Fibroblast of lung (primary cell): ENCODE measurements around the gene CACNA1A. TPM values are rescaled to one million over a fixed set of nuclear protein-coding genes. Genes with fewer than 3 reads are reported as not detected.

Experiments used
- DNase-seq, 2 donors: peaks; one replicate each; pipeline versions ENCODE4 v3.0.0 to v3.0.0-alpha.2; 2010; ENCODE audit warnings: low read depth in 2 of 2
- H2AFZ ChIP-seq: 2 replicates; pipeline ENCODE4 v1.5.1; 2012; ENCODE audit warnings: low read length, control low read depth, inconsistent platforms
- H3K27ac ChIP-seq: 2 replicates; pipeline ENCODE4 v1.5.1; 2011; ENCODE audit warnings: low read length, control low read depth; ENCODE audit not compliant: insufficient read depth
- H3K27me3 ChIP-seq: 2 replicates; pipeline ENCODE4 v1.5.1; 2011; ENCODE audit warnings: mild to moderate bottlenecking, low read length; ENCODE audit not compliant: control insufficient read depth, insufficient read depth
- H3K36me3 ChIP-seq: 2 replicates; pipeline ENCODE4 v1.5.1; 2011; ENCODE audit warnings: low read length; ENCODE audit not compliant: control insufficient read depth, insufficient read depth
- H3K4me1 ChIP-seq: 2 replicates; pipeline ENCODE4 v1.5.1; 2011; ENCODE audit warnings: low read length; ENCODE audit not compliant: control insufficient read depth, insufficient read depth; ENCODE audit errors: extremely low read depth
- H3K4me2 ChIP-seq: 2 replicates; pipeline ENCODE4 v1.5.1; 2011; ENCODE audit warnings: low read length, control low read depth; ENCODE audit not compliant: insufficient read depth; ENCODE audit errors: extremely low read depth
- H3K4me3 ChIP-seq, 4 experiments: fragments of 200-600 bp in 1 of 4; sonication (generic) in 1 of 4; replicated peaks in 1 of 4; 2 replicates each; pipeline ENCODE4 v1.5.1; 2011 to 2016; ENCODE audit warnings: low read length in 4 of 4, low read depth in 3 of 4, mild to moderate bottlenecking in 3 of 4, control low read depth in 2 of 4, inconsistent platforms in 1 of 4, mixed read lengths in 1 of 4; ENCODE audit not compliant: insufficient read depth in 1 of 4; ENCODE audit errors: control extremely low read depth in 1 of 4
- H3K79me2 ChIP-seq: 2 replicates; pipeline ENCODE4 v1.5.1; 2012; ENCODE audit warnings: mild to moderate bottlenecking, low read length, inconsistent platforms; ENCODE audit not compliant: control insufficient read depth, insufficient read depth
- H3K9ac ChIP-seq: 2 replicates; pipeline ENCODE4 v1.5.1; 2011; ENCODE audit warnings: mild to moderate bottlenecking, low read length, control low read depth; ENCODE audit not compliant: insufficient read depth
- H3K9me3 ChIP-seq: 2 replicates; pipeline ENCODE4 v1.5.1; 2012; ENCODE audit warnings: low read depth, low read length; ENCODE audit not compliant: control insufficient read depth, insufficient read depth
- H4K20me1 ChIP-seq: 2 replicates; pipeline ENCODE4 v1.5.1; 2011; ENCODE audit warnings: low read length; ENCODE audit not compliant: control insufficient read depth, insufficient read depth; ENCODE audit errors: extremely low read depth
- CTCF ChIP-seq, 2 donors: IDR thresholded peaks in 1 of 2; conservative IDR thresholded peaks in 1 of 2; 1 replicate in 1 of 2; 2 replicates in 1 of 2; pipeline ENCODE4 v1.5.1; 2011 to 2012; ENCODE audit warnings: low read length in 2 of 2, control low read depth in 1 of 2, inconsistent platforms in 1 of 2, low read depth in 1 of 2, mild to moderate bottlenecking in 1 of 2
- EZH2 ChIP-seq: IDR thresholded peaks from 2 replicates; pipeline ENCODE4 v1.5.1; 2012; ENCODE audit warnings: low read length, control low read depth, mild to moderate bottlenecking; ENCODE audit errors: missing control alignments
- polyA plus RNA-seq, 2 donors: library from polyadenylated mRNA; depleted of rRNA in 1 of 2; stranded (reverse) in 1 of 2; unstranded in 1 of 2; fragments of >200 nt; gene quantifications; 2 replicates each; pipeline ENCODE4 v1.2.1, GENCODE V29; 2011 to 2012; ENCODE audit warnings: missing spikeins in 1 of 2
- total RNA-seq: library from RNA; depleted of rRNA; stranded (reverse); fragments of >200 nt; gene quantifications from 2 replicates; pipeline ENCODE4 v1.2.1, GENCODE V29; 2014

CACNA1A gene
- total and polyA plus RNA-seq, 2 donors (not counting 1 experiment from before 2014, with no cell fraction given) = 0.96 to 9.7 TPM

- no peaks in the 10 kb centered on the region for H3K9me3 ChIP-seq
- TF ChIP-seq CTCF (conservative IDR thresholded peaks at IDR 0.05 in 1 of 2, IDR thresholded peaks at IDR 0.05 in 1 of 2; ENCODE audit: low read depth in 1 of 2, low read length in 2 of 2) = no peak
- no peak for TF ChIP-seq EZH2
- H3K4me2 ChIP-seq = no peak overlapping the region
- H3K4me3 ChIP-seq = no peak overlapping the region
- H2AFZ ChIP-seq = no peak overlapping the region
- H3K27ac ChIP-seq = no peak overlapping the region
- no peak for DNase-seq
- no peak overlapping the region for H3K9ac ChIP-seq
- H4K20me1 ChIP-seq = no peaks in the 10 kb centered on the region
- H3K4me1 ChIP-seq = no peaks in the 10 kb centered on the region
- H3K36me3 ChIP-seq = no peaks in the 10 kb centered on the region
- no peaks in the 10 kb centered on the region for H3K27me3 ChIP-seq
- no peaks in the 10 kb centered on the region for H3K79me2 ChIP-seq
Observed at GRCh38 chr19:13313875-13314274, 192.4 kb downstream of the CACNA1A start.

- no peaks in the 10 kb centered on the region for H3K79me2 ChIP-seq
- DNase-seq = no peak
- no peaks in the 10 kb centered on the region for H4K20me1 ChIP-seq
- no peaks in the 10 kb centered on the region for H3K36me3 ChIP-seq
- H3K27me3 ChIP-seq = no peaks in the 10 kb centered on the region
- H3K4me3 ChIP-seq = no peak overlapping the region
- H3K4me1 ChIP-seq = no peaks in the 10 kb centered on the region
- no peaks in the 10 kb centered on the region for H3K9me3 ChIP-seq
- no peak overlapping the region for H3K9ac ChIP-seq
- TF ChIP-seq CTCF (conservative IDR thresholded peaks at IDR 0.05 in 1 of 2, IDR thresholded peaks at IDR 0.05 in 1 of 2; ENCODE audit: low read depth in 1 of 2, low read length in 2 of 2) (no peak), EZH2 (no peak)
- no peak overlapping the region for H2AFZ ChIP-seq
- H3K4me2 ChIP-seq = no peak overlapping the region
- H3K27ac ChIP-seq = no peak overlapping the region
Observed at GRCh38 chr19:13309864-13310263, 196.4 kb downstream of the CACNA1A start.

- no peak overlapping the region for H2AFZ ChIP-seq
- no peaks in the 10 kb centered on the region for H3K27me3 ChIP-seq
- no peaks in the 10 kb centered on the region for H3K79me2 ChIP-seq
- no peaks in the 10 kb centered on the region for H4K20me1 ChIP-seq
- H3K4me1 ChIP-seq = no peaks in the 10 kb centered on the region
- TF ChIP-seq EZH2 (no peak), CTCF (conservative IDR thresholded peaks at IDR 0.05 in 1 of 2, IDR thresholded peaks at IDR 0.05 in 1 of 2; ENCODE audit: low read depth in 1 of 2, low read length in 2 of 2) (no peak)
- H3K4me2 ChIP-seq = no peak overlapping the region
- no peak overlapping the region for H3K27ac ChIP-seq
- H3K4me3 ChIP-seq = no peak overlapping the region
- DNase-seq = no peak
- no peaks in the 10 kb centered on the region for H3K36me3 ChIP-seq
- H3K9ac ChIP-seq = no peak overlapping the region
- H3K9me3 ChIP-seq = no peaks in the 10 kb centered on the region
Observed at GRCh38 chr19:13303381-13304129, 202.7 kb downstream of the CACNA1A start.
